GM12872 (cell line): ENCODE data around the gene CCDC191.

Experiments used
- TF ChIP-seq, protein P1 (sequence below): IDR thresholded peaks from 3 replicates; pipeline ENCODE4 v1.5.1; 2011; ENCODE audit warnings: low read depth, mild to moderate bottlenecking, low read length, moderate library complexity; ENCODE audit not compliant: insufficient read depth

Gene CCDC191

GRCh38 chr3:113963879-113964278 is 92.4 kb downstream of the CCDC191 start:
- TF ChIP-seq, protein P1, sequence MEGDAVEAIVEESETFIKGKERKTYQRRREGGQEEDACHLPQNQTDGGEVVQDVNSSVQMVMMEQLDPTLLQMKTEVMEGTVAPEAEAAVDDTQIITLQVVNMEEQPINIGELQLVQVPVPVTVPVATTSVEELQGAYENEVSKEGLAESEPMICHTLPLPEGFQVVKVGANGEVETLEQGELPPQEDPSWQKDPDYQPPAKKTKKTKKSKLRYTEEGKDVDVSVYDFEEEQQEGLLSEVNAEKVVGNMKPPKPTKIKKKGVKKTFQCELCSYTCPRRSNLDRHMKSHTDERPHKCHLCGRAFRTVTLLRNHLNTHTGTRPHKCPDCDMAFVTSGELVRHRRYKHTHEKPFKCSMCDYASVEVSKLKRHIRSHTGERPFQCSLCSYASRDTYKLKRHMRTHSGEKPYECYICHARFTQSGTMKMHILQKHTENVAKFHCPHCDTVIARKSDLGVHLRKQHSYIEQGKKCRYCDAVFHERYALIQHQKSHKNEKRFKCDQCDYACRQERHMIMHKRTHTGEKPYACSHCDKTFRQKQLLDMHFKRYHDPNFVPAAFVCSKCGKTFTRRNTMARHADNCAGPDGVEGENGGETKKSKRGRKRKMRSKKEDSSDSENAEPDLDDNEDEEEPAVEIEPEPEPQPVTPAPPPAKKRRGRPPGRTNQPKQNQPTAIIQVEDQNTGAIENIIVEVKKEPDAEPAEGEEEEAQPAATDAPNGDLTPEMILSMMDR: no peak

DNA sequence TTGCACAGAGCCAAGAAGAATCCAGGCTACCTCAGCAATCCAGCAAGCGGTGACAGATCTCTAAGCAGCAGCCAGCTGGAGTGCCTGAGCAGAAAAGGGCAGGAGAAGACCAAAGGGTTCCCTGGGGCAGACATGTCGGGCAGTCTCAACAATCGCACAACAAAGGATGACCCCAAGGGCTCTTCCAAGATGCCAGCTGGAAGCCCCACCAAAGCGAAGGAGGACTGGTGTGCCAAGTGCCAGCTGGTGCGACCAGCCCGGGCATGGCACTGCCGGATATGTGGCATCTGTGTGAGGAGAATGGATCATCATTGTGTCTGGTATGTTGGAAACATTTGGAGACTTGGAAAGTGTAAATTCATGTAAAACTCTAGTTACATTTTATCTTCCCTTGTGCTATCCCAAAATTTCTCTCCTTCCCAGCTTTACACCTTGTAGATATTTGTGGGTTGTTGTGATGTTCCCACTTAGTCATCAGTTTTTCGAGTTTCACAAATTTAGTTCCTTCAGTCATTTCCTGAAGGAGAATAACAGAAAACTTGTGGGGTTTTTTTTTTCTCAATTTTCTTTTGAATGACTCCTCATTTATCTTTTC is 102.1 kb downstream of the CCDC191 start:
- TF ChIP-seq, protein P1: no peak

- TF ChIP-seq, protein P1: no peak
These were observed 102.6 kb downstream of the CCDC191 start for GRCh38 chr3:113953677-113954076.

GRCh38 chr3:113952921-113953320 is 103.4 kb downstream of the CCDC191 start:
- TF ChIP-seq, protein P1: no peak

DNA sequence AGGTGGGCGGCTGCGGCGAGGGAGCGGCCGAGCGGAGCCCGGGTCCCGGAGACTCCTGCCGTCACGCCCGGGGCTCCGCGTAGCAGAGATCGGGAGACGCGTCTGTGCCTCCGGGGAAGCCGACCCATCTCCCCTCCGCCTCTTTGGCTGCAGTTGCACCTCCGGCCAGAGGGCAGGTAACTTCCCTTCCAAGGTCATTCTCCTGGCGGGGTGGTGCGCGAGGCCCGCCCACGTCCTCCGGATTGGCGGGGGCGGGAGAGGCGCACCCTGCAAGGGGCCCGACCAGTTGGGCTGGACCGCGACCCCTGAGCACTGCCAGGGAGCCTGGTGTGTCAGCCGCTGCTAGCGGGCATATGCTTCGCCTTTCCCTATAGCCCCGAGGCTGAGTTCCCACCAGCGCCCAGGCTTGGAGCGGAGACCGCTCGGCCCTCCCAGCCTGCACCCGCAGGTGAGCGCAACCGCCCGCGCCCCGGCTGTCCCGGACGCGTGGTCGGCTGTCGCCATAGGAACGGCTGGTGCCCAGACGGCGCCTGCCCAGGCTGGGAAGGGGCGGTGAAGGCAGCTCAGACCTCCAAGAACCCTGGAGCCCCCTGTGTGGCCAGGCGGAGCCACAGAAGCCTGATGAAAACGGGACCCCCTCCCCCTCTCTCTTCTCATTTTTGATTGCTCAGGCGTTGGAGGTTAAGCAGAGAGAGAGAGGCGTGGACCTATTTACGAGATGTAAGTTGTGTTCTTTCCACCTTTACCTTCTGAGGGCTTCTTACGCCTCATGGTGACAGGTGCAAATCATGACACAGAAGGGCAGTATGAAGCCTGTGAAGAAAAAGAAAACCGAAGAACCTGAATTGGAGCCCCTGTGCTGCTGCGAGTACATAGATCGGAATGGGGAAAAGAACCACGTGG is 108.1 kb downstream of the CCDC191 start:
- TF ChIP-seq, protein P1: 0 out of 3 replicates have a peak, but pooled peaks have one; percentile 4

GRCh38 chr3:113947372-113948014 is 108.8 kb downstream of the CCDC191 start, which contains the start of gene ZDHHC23:
ZDHHC23 (plus strand) TSS chr3:113948013; CDS start chr3:113948803, 790 bp downstream.
- TF ChIP-seq, protein P1: no peak

DNA sequence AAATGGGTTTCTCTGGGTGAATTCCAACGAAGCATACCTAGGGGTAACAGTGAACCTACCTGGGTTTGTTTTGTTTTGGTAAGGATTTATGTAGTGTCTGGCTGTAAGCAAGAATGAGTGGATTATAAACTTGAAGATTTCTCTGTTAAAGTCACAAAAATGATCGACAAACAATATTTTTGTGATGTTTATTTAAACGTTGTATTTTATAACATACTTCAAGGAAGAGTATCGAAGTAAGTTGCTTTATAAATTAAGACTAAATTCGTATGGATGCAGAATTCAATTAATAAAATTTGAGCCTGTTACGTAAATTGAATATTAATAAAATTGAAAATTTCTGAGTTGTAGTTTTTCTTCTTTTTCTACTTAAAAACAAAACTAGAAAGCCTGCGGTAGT is 109.5 kb downstream of the CCDC191 start:
- TF ChIP-seq, protein P1: no peak
